ENCODE measurements around the gene RNH1. TPM values are rescaled to one million over a fixed set of nuclear protein-coding genes. Genes with fewer than 3 reads are reported as not detected.

RNH1 gene
- total RNA-seq, 1 donor from 2014 or later = 126 TPM

- Mint-ChIP-seq H3K27me3 (ENCODE audit: low read depth) (no peaks in the 10 kb centered on the region), H3K27ac (no peak overlapping the region), H3K9me3 (no peaks in the 10 kb centered on the region), H3K4me3 (ENCODE audit: low read depth) (no peak overlapping the region), H3K36me3 (ENCODE audit: low read depth) (no peaks in the 10 kb centered on the region), H3K4me1 (ENCODE audit: low read depth) (no peaks in the 10 kb centered on the region)
- no peak for DNase-seq (ENCODE audit: low spot score)
- intact Hi-C loops (cut with micrococcal nuclease) = no loop called here
Observed at GRCh38 chr11:487571-488021, 19.4 kb downstream of the RNH1 start.

- Mint-ChIP-seq H3K4me1 (ENCODE audit: low read depth) (no peaks in the 10 kb centered on the region), H3K36me3 (ENCODE audit: low read depth) (no peaks in the 10 kb centered on the region), H3K27me3 (ENCODE audit: low read depth) (no peaks in the 10 kb centered on the region), H3K27ac (no peak overlapping the region), H3K9me3 (no peaks in the 10 kb centered on the region), H3K4me3 (ENCODE audit: low read depth) (no peak overlapping the region)
- DNase-seq (ENCODE audit: low spot score) = no peak
- intact Hi-C loops (cut with micrococcal nuclease) = no loop called here
Observed at GRCh38 chr11:486189-486588, 20.9 kb downstream of the RNH1 start.

GRCh38 chr11:484616-485015 is 22.4 kb downstream of the RNH1 start:
- no peaks in the 10 kb centered on the region for H3K27me3 Mint-ChIP-seq (ENCODE audit: low read depth)
- no peaks in the 10 kb centered on the region for H3K9me3 Mint-ChIP-seq
- no peaks in the 10 kb centered on the region for H3K4me1 Mint-ChIP-seq (ENCODE audit: low read depth)
- no peak for DNase-seq (ENCODE audit: low spot score)
- no peak overlapping the region for H3K27ac Mint-ChIP-seq
- intact Hi-C loops (cut with micrococcal nuclease) = no loop called here
- H3K36me3 Mint-ChIP-seq (ENCODE audit: low read depth) = peaks cover 3% of the 10 kb centered on the region
- H3K4me3 Mint-ChIP-seq (ENCODE audit: low read depth) = no peak overlapping the region

- intact Hi-C loops (cut with micrococcal nuclease) = no loop called here
- no peaks in the 10 kb centered on the region for H3K9me3 Mint-ChIP-seq
Observed at GRCh38 chr11:479311-479710, 27.7 kb downstream of the RNH1 start.

GRCh38 chr11:477052-477715 is 29.9 kb downstream of the RNH1 start:
- no peak for DNase-seq (ENCODE audit: low spot score)
- intact Hi-C loops (cut with micrococcal nuclease) = no loop called here
- Mint-ChIP-seq H3K36me3 (ENCODE audit: low read depth) (peaks cover 3% of the 10 kb centered on the region), H3K27me3 (ENCODE audit: low read depth) (no peaks in the 10 kb centered on the region), H3K9me3 (no peaks in the 10 kb centered on the region), H3K4me1 (ENCODE audit: low read depth) (no peaks in the 10 kb centered on the region), H3K4me3 (ENCODE audit: low read depth) (no peak overlapping the region), H3K27ac (no peak overlapping the region)

More at GRCh38 chr11:479311-479710, 27.7 kb downstream of the RNH1 start:
- Mint-ChIP-seq H3K27me3 (ENCODE audit: low read depth) (no peaks in the 10 kb centered on the region), H3K4me1 (ENCODE audit: low read depth) (no peaks in the 10 kb centered on the region), H3K4me3 (ENCODE audit: low read depth) (no peak overlapping the region), H3K36me3 (ENCODE audit: low read depth) (peaks cover 3% of the 10 kb centered on the region), H3K27ac (no peak overlapping the region)
- DNase-seq (ENCODE audit: low spot score) = no peak

- Mint-ChIP-seq H3K4me3 (ENCODE audit: low read depth) (no peak overlapping the region), H3K27me3 (ENCODE audit: low read depth) (no peaks in the 10 kb centered on the region), H3K27ac (no peak overlapping the region), H3K4me1 (ENCODE audit: low read depth) (no peaks in the 10 kb centered on the region), H3K36me3 (ENCODE audit: low read depth) (peaks cover 3% of the 10 kb centered on the region), H3K9me3 (no peaks in the 10 kb centered on the region)
- intact Hi-C loops (cut with micrococcal nuclease) = no loop called here
- no peak for DNase-seq (ENCODE audit: low spot score)
Observed at GRCh38 chr11:476416-476815, 30.6 kb downstream of the RNH1 start.

- H3K9me3 Mint-ChIP-seq = no peaks in the 10 kb centered on the region
- peaks cover under 1% of the 10 kb centered on the region for H3K36me3 Mint-ChIP-seq (ENCODE audit: low read depth)
- no peaks in the 10 kb centered on the region for H3K4me1 Mint-ChIP-seq (ENCODE audit: low read depth)
- no peak overlapping the region for H3K27ac Mint-ChIP-seq
- H3K4me3 Mint-ChIP-seq (ENCODE audit: low read depth) = no peak overlapping the region
- DNase-seq (ENCODE audit: low spot score) = no peak
- intact Hi-C loops (cut with micrococcal nuclease) = no loop called here
- H3K27me3 Mint-ChIP-seq (ENCODE audit: low read depth) = no peaks in the 10 kb centered on the region
Observed at GRCh38 chr11:475941-476340, 31.1 kb downstream of the RNH1 start.

GRCh38 chr11:474914-475506 is 32.0 kb downstream of the RNH1 start:
- H3K4me1 Mint-ChIP-seq (ENCODE audit: low read depth) = no peaks in the 10 kb centered on the region
- no peak overlapping the region for H3K4me3 Mint-ChIP-seq (ENCODE audit: low read depth)
- DNase-seq (ENCODE audit: low spot score) = no peak
- no peaks in the 10 kb centered on the region for H3K36me3 Mint-ChIP-seq (ENCODE audit: low read depth)
- H3K27ac Mint-ChIP-seq = no peak overlapping the region
- H3K9me3 Mint-ChIP-seq = no peaks in the 10 kb centered on the region
- intact Hi-C loops (cut with micrococcal nuclease) = no loop called here
- no peaks in the 10 kb centered on the region for H3K27me3 Mint-ChIP-seq (ENCODE audit: low read depth)

GRCh38 chr11:473962-474785 is 32.9 kb downstream of the RNH1 start:
- H3K27me3 Mint-ChIP-seq (ENCODE audit: low read depth) = no peaks in the 10 kb centered on the region
- peaks cover 3% of the 10 kb centered on the region for H3K36me3 Mint-ChIP-seq (ENCODE audit: low read depth)
- H3K4me3 Mint-ChIP-seq (ENCODE audit: low read depth) = no peak overlapping the region
- no peak overlapping the region for H3K27ac Mint-ChIP-seq
- no peaks in the 10 kb centered on the region for H3K9me3 Mint-ChIP-seq
- no peaks in the 10 kb centered on the region for H3K4me1 Mint-ChIP-seq (ENCODE audit: low read depth)
- DNase-seq (ENCODE audit: low spot score) = no peak
- intact Hi-C loops (cut with micrococcal nuclease) = no loop called here

- no peaks in the 10 kb centered on the region for H3K4me1 Mint-ChIP-seq (ENCODE audit: low read depth)
- H3K4me3 Mint-ChIP-seq (ENCODE audit: low read depth) = no peak overlapping the region
- H3K9me3 Mint-ChIP-seq = no peaks in the 10 kb centered on the region
- intact Hi-C loops (cut with micrococcal nuclease) = no loop called here
- H3K27me3 Mint-ChIP-seq (ENCODE audit: low read depth) = no peaks in the 10 kb centered on the region
- peaks cover 3% of the 10 kb centered on the region for H3K36me3 Mint-ChIP-seq (ENCODE audit: low read depth)
- DNase-seq (ENCODE audit: low spot score) = no peak
- H3K27ac Mint-ChIP-seq = no peak overlapping the region
Observed at GRCh38 chr11:473415-473814, 33.6 kb downstream of the RNH1 start.

- Mint-ChIP-seq H3K27ac (no peak overlapping the region), H3K27me3 (ENCODE audit: low read depth) (no peaks in the 10 kb centered on the region), H3K4me3 (ENCODE audit: low read depth) (no peak overlapping the region), H3K4me1 (ENCODE audit: low read depth) (no peaks in the 10 kb centered on the region), H3K9me3 (no peaks in the 10 kb centered on the region), H3K36me3 (ENCODE audit: low read depth) (peaks cover 3% of the 10 kb centered on the region)
- DNase-seq (ENCODE audit: low spot score) = no peak
- intact Hi-C loops (cut with micrococcal nuclease) = no loop called here
Observed at GRCh38 chr11:472816-473215, 34.2 kb downstream of the RNH1 start.

- no peaks in the 10 kb centered on the region for H3K4me1 Mint-ChIP-seq (ENCODE audit: low read depth)
- DNase-seq (ENCODE audit: low spot score) = no peak
- intact Hi-C loops (cut with micrococcal nuclease) = no loop called here
- no peaks in the 10 kb centered on the region for H3K27me3 Mint-ChIP-seq (ENCODE audit: low read depth)
- no peak overlapping the region for H3K27ac Mint-ChIP-seq
- H3K4me3 Mint-ChIP-seq (ENCODE audit: low read depth) = no peak overlapping the region
- H3K36me3 Mint-ChIP-seq (ENCODE audit: low read depth) = peaks cover 3% of the 10 kb centered on the region
- no peaks in the 10 kb centered on the region for H3K9me3 Mint-ChIP-seq
Observed at GRCh38 chr11:472272-472671, 34.8 kb downstream of the RNH1 start.

All from activated T-helper 2 cell treated with anti-CD3 and anti-CD28 coated beads, Interferon-gamma antibody, Interleukin-2, Interleukin-4, amounts not matched to agents 10 μg/mL and 5 μg/mL and 100 μg/mL, durations not matched to agents 14 hours and 24 hours and 36 hours (primary cell).